WTC11 (cell line): ENCODE results near the gene BTNL2. TPM values are rescaled to one million over a fixed set of nuclear protein-coding genes. Genes with fewer than 3 reads are reported as not detected.

Experiments
- ATAC-seq: fragments of 200-7000 bp; cut with Tn5 transposase; 2 replicates; pipeline ENCODE4 v1.10.0; 2021; ENCODE audit warnings: mild to moderate bottlenecking, moderate library complexity
- CTCF ChIA-PET: fragments of 300-600 bp; sonication (Branson Sonifier 250); formaldehyde crosslinking; loops from one replicate; lab custom pipeline; 2021; ENCODE audit warnings: antibody characterized with exemption; lab: Charles Lee
- POLR2A ChIA-PET: fragments of 350-600 bp; sonication (Branson Sonifier 250); formaldehyde crosslinking; loops from one replicate; lab custom pipeline; 2021; ENCODE audit warnings: antibody characterized with exemption; lab: Charles Lee
- DNase-seq: peaks from one replicate; pipeline ENCODE4 v3.0.0; 2021; ENCODE audit warnings: low spot score
- H3K27ac Mint-ChIP-seq: 2 replicates; pipeline ENCODE4 v1.8.0; 2021; ENCODE audit warnings: mixed read lengths
- H3K27me3 Mint-ChIP-seq: 2 replicates; pipeline ENCODE4 v1.8.0; 2021; ENCODE audit warnings: low read depth, mild to moderate bottlenecking, moderate library complexity, mixed read lengths
- H3K36me3 Mint-ChIP-seq: 2 replicates; pipeline ENCODE4 v1.8.0; 2021; ENCODE audit warnings: mixed read lengths
- H3K4me1 Mint-ChIP-seq: 2 replicates; pipeline ENCODE4 v1.8.0; 2022; ENCODE audit warnings: mixed read lengths
- H3K4me3 Mint-ChIP-seq: 2 replicates; pipeline ENCODE4 v1.8.0; 2021; ENCODE audit warnings: mild to moderate bottlenecking, moderate library complexity, mixed read lengths
- H3K9me3 Mint-ChIP-seq: 2 replicates; pipeline ENCODE4 v1.8.0; 2021; ENCODE audit warnings: mixed read lengths
- CREM ChIP-seq: sonication (generic); formaldehyde crosslinking; IDR thresholded peaks from 2 replicates; pipeline ENCODE4 v1.8.1; 2022; ENCODE audit warnings: mild to moderate bottlenecking, missing genetic modification reagents, moderate library complexity
- E2F4 ChIP-seq: sonication (generic); formaldehyde crosslinking; IDR thresholded peaks from 2 replicates; pipeline ENCODE4 v1.8.1; 2022; ENCODE audit warnings: low read depth, mild to moderate bottlenecking, moderate library complexity, missing genetic modification reagents, borderline replicate concordance
- ETV6 ChIP-seq: sonication (generic); formaldehyde crosslinking; IDR thresholded peaks from 2 replicates; pipeline ENCODE4 v1.8.1; 2022; ENCODE audit warnings: mild to moderate bottlenecking, missing genetic modification reagents
- JAZF1 ChIP-seq: fragments of 250-450 bp; sonication (Bioruptor Pico); IDR thresholded peaks from 2 replicates; pipeline ENCODE4 v1.9.0; 2021; ENCODE audit warnings: moderate library complexity, mild to moderate bottlenecking, inconsistent platforms
- SMAD3 ChIP-seq: sonication (generic); formaldehyde crosslinking; IDR thresholded peaks from 2 replicates; pipeline ENCODE4 v1.8.0; 2022; ENCODE audit warnings: missing genetic modification reagents, mild to moderate bottlenecking, borderline replicate concordance
- TP53 ChIP-seq: sonication (generic); formaldehyde crosslinking; IDR thresholded peaks from 2 replicates; pipeline ENCODE4 v1.8.1; 2023; ENCODE audit warnings: mild to moderate bottlenecking, missing genetic modification reagents
- ZNF396 ChIP-seq: fragments of 250-450 bp; sonication (Bioruptor Pico); IDR thresholded peaks from 2 replicates; pipeline ENCODE4 v1.8.0; 2021; ENCODE audit warnings: mild to moderate bottlenecking, moderate library complexity, borderline replicate concordance
- total RNA-seq: library from RNA; stranded (reverse); gene quantifications from 3 replicates; pipeline ENCODE4 v1.2.3, GENCODE V29; 2021
- TF ChIP-seq, protein P1 (sequence below): sonication (generic); formaldehyde crosslinking; IDR thresholded peaks from 2 replicates; pipeline ENCODE4 v1.8.1; 2023; ENCODE audit warnings: mild to moderate bottlenecking, missing genetic modification reagents
- TF ChIP-seq, protein P2 (sequence below): fragments of 200-600 bp; IDR thresholded peaks from 2 replicates; pipeline ENCODE4 v1.8.0; 2022; ENCODE audit warnings: antibody characterized with exemption
- TF ChIP-seq, protein P3 (sequence below): sonication (generic); formaldehyde crosslinking; conservative IDR thresholded peaks from 2 replicates; pipeline ENCODE4 v1.8.1; 2022; ENCODE audit warnings: mild to moderate bottlenecking, missing genetic modification reagents
- TF ChIP-seq, protein P4 (sequence below): sonication (generic); formaldehyde crosslinking; IDR thresholded peaks from 2 replicates; pipeline ENCODE4 v1.8.1; 2023; ENCODE audit warnings: mild to moderate bottlenecking, missing genetic modification reagents, borderline replicate concordance
- TF ChIP-seq, protein P5 (sequence below): sonication (generic); formaldehyde crosslinking; IDR thresholded peaks from 2 replicates; pipeline ENCODE4 v1.8.1; 2023; ENCODE audit warnings: mild to moderate bottlenecking, missing genetic modification reagents, moderate library complexity

BTNL2 gene
- total RNA-seq, 1 experiment from 2014 or later, result not detected

- Mint-ChIP-seq H3K36me3 (no peaks in the 10 kb centered on the region), H3K9me3 (no peaks in the 10 kb centered on the region), H3K27ac (no peak overlapping the region), H3K27me3 (peaks cover 39% of the 10 kb centered on the region), H3K4me3 (no peak overlapping the region), H3K4me1 (peaks cover 7% of the 10 kb centered on the region; the same call in 1 of the 2 replicates)
- ATAC-seq (peak; percentile 85), DNase-seq (peak; percentile 90)
- CTCF ChIA-PET, result interaction anchor here (0.6 to 3.1 kb wide), 21 partner anchors 10 to 455 kb away, joined by 3 to 20 read pairs (median 4); partner anchors contain the start of genes HLA-DQB1 and TAP2
- TF ChIP-seq, protein P1, sequence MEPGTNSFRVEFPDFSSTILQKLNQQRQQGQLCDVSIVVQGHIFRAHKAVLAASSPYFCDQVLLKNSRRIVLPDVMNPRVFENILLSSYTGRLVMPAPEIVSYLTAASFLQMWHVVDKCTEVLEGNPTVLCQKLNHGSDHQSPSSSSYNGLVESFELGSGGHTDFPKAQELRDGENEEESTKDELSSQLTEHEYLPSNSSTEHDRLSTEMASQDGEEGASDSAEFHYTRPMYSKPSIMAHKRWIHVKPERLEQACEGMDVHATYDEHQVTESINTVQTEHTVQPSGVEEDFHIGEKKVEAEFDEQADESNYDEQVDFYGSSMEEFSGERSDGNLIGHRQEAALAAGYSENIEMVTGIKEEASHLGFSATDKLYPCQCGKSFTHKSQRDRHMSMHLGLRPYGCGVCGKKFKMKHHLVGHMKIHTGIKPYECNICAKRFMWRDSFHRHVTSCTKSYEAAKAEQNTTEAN, result no peak
- TF ChIP-seq SMAD3 (CRISPR knock-in tag), result no peak
- TF ChIP-seq, protein P2, sequence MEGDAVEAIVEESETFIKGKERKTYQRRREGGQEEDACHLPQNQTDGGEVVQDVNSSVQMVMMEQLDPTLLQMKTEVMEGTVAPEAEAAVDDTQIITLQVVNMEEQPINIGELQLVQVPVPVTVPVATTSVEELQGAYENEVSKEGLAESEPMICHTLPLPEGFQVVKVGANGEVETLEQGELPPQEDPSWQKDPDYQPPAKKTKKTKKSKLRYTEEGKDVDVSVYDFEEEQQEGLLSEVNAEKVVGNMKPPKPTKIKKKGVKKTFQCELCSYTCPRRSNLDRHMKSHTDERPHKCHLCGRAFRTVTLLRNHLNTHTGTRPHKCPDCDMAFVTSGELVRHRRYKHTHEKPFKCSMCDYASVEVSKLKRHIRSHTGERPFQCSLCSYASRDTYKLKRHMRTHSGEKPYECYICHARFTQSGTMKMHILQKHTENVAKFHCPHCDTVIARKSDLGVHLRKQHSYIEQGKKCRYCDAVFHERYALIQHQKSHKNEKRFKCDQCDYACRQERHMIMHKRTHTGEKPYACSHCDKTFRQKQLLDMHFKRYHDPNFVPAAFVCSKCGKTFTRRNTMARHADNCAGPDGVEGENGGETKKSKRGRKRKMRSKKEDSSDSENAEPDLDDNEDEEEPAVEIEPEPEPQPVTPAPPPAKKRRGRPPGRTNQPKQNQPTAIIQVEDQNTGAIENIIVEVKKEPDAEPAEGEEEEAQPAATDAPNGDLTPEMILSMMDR, result peak; percentile 92
- no peak for TF ChIP-seq JAZF1 (CRISPR knock-in tag)
- TF ChIP-seq ETV6 (CRISPR knock-in tag), result peak; percentile 28; the same call in 1 of the 2 replicates
- POLR2A ChIA-PET, result no interaction called here
Observed at GRCh38 chr6:32413427-32414047, 6.6 kb upstream of the BTNL2 start.

DNA sequence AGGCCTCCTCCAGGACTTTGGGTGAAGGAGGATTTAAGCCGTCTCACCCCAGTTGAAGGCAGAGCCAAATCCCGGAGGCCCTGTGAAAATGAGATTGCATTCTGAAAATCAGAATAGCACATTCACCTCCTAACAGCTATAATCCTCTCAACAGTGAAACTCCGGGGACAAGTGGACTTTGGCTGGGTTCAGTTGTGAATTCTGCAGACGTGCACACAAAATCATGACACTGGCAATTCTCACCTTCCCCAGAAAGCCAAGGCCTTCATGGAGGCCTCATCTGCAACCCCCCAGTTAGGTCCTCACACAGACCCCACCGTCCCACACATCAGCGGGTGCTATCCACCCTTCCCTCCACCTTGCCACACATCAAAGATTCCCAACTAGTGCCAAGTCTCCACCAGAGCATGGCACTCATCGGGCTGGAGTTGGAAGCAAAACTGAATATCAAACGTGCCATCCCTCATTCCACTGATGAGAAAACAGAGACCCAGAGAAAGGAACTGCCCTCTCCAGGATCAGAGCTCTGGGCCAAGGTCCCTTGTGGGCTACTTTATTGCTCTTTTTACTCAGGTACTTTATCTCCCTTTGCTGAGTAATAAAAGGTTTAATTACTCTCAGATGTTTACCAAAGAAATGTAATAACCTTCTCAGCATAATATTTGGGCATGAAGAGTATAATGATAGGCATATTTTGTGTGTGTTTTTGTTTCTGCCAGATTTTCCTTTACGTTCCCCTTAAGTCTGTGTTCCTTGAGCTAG, 4.8 kb upstream of the BTNL2 start:
- Mint-ChIP-seq H3K4me3 (no peak overlapping the region), H3K27me3 (peaks cover 39% of the 10 kb centered on the region), H3K27ac (no peak overlapping the region), H3K4me1 (peaks cover 13% of the 10 kb centered on the region; the same call in 1 of the 2 replicates), H3K9me3 (no peaks in the 10 kb centered on the region), H3K36me3 (no peaks in the 10 kb centered on the region)
- ChIA-PET CTCF (interaction anchor here (1.7 kb wide), 1 partner anchor 426 kb away, joined by 7 read pairs; the partner anchor contains the start of gene TAP2), POLR2A (no interaction called here)
- TF ChIP-seq E2F4 (CRISPR knock-in tag) (no peak), ZNF396 (CRISPR knock-in tag) (no peak), CREM (CRISPR knock-in tag) (no peak), TP53 (CRISPR knock-in tag) (no peak)
- TF ChIP-seq, protein P2, result no peak
- TF ChIP-seq, protein P3, sequence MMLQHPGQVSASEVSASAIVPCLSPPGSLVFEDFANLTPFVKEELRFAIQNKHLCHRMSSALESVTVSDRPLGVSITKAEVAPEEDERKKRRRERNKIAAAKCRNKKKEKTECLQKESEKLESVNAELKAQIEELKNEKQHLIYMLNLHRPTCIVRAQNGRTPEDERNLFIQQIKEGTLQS (CRISPR knock-in tag), result no peak
- ATAC-seq (no peak), DNase-seq (no peak)

DNA sequence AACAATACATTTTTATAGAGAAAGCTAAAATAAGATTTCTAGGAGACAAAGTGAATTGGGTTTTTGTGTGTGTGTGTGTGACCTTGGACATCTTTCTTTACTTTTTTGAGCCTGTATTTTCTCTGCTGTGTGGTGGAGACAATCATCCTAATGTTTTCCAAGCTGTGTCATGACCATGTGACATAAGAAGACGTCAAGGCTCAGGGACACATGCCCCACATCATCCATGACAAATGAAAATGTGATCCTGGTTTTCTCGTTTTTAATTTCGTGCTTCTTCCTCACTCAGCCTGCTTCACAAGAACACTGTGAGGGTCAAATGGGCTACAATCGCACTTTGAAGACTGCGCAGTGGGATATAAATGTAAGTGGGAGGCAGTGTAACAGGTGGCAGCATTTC, 3.9 kb upstream of the BTNL2 start:
- ChIA-PET CTCF (no interaction called here), POLR2A (no interaction called here)
- ATAC-seq (no peak), DNase-seq (no peak)
- no peak overlapping the region for H3K27ac Mint-ChIP-seq
- H3K9me3 Mint-ChIP-seq, result no peaks in the 10 kb centered on the region
- peaks cover 14% of the 10 kb centered on the region; the same call in 1 of the 2 replicates for H3K4me1 Mint-ChIP-seq
- no peak overlapping the region for H3K4me3 Mint-ChIP-seq
- H3K36me3 Mint-ChIP-seq, result no peaks in the 10 kb centered on the region
- peaks cover 39% of the 10 kb centered on the region for H3K27me3 Mint-ChIP-seq
- TF ChIP-seq, protein P4, sequence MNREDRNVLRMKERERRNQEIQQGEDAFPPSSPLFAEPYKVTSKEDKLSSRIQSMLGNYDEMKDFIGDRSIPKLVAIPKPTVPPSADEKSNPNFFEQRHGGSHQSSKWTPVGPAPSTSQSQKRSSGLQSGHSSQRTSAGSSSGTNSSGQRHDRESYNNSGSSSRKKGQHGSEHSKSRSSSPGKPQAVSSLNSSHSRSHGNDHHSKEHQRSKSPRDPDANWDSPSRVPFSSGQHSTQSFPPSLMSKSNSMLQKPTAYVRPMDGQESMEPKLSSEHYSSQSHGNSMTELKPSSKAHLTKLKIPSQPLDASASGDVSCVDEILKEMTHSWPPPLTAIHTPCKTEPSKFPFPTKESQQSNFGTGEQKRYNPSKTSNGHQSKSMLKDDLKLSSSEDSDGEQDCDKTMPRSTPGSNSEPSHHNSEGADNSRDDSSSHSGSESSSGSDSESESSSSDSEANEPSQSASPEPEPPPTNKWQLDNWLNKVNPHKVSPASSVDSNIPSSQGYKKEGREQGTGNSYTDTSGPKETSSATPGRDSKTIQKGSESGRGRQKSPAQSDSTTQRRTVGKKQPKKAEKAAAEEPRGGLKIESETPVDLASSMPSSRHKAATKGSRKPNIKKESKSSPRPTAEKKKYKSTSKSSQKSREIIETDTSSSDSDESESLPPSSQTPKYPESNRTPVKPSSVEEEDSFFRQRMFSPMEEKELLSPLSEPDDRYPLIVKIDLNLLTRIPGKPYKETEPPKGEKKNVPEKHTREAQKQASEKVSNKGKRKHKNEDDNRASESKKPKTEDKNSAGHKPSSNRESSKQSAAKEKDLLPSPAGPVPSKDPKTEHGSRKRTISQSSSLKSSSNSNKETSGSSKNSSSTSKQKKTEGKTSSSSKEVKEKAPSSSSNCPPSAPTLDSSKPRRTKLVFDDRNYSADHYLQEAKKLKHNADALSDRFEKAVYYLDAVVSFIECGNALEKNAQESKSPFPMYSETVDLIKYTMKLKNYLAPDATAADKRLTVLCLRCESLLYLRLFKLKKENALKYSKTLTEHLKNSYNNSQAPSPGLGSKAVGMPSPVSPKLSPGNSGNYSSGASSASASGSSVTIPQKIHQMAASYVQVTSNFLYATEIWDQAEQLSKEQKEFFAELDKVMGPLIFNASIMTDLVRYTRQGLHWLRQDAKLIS (CRISPR knock-in tag), result no peak
- TF ChIP-seq, protein P5, sequence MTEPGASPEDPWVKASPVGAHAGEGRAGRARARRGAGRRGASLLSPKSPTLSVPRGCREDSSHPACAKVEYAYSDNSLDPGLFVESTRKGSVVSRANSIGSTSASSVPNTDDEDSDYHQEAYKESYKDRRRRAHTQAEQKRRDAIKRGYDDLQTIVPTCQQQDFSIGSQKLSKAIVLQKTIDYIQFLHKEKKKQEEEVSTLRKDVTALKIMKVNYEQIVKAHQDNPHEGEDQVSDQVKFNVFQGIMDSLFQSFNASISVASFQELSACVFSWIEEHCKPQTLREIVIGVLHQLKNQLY (CRISPR knock-in tag), result no peak
